Uterus (tissue), 2 donors: ENCODE data around the gene TUBA4A.

Experiments
- CTCF ChIP-seq, 4 experiments: fragments of 200-600 bp in 2 of 4; fragments of 450-650 bp in 2 of 4; sonication (generic) in 2 of 4; IDR thresholded peaks; one replicate each; pipeline ENCODE4 v1.5.1; 2016 to 2019; ENCODE audit warnings: antibody characterized with exemption in 4 of 4, mild to moderate bottlenecking in 2 of 4, moderate library complexity in 1 of 4
- POLR2A ChIP-seq, 2 donors: fragments of 450-650 bp; IDR thresholded peaks; one replicate each; pipeline ENCODE4 v1.6.1; 2016; ENCODE audit warnings: antibody characterized with exemption in 2 of 2, mild to moderate bottlenecking in 1 of 2, moderate library complexity in 1 of 2

- TF ChIP-seq CTCF (IDR thresholded peaks at IDR 0.05) = no peak
- no peak for TF ChIP-seq POLR2A (IDR thresholded peaks at IDR 0.05)
Measured at GRCh38 chr2:219290381-219291171, 36.9 kb upstream of the TUBA4A start.
